Natural killer cell treated with Interleukin-12 subunit alpha and Interleukin-12 subunit beta and Interleukin-15 and Interleukin-18, amount 100 ng/mL, for 72 hours (primary cell): ENCODE measurements around the gene PEF1. TPM values are rescaled to one million over a fixed set of nuclear protein-coding genes. Genes with fewer than 3 reads are reported as not detected.

Experiments
- ATAC-seq, 2 donors: fragments of 150-1000 bp; cut with Tn5 transposase in 1 of 2; sonication (Bioruptor Pico), chemical (Tn5 transposase) in 1 of 2; 2 replicates each; pipeline ENCODE4 v1.10.0; 2021
- DNase-seq: peaks from one replicate; pipeline ENCODE4 v3.0.0; 2022; ENCODE audit warnings: low spot score
- H3K27ac Mint-ChIP-seq, 2 donors: 1 replicate in 1 of 2; 2 replicates in 1 of 2; pipeline ENCODE4 v1.8.0; 2022; ENCODE audit warnings: mixed read lengths in 2 of 2, mild to moderate bottlenecking in 1 of 2, moderate library complexity in 1 of 2
- H3K27me3 Mint-ChIP-seq, 2 donors: 1 replicate in 1 of 2; 2 replicates in 1 of 2; pipeline ENCODE4 v1.8.0; 2022; ENCODE audit warnings: mixed read lengths in 2 of 2
- H3K36me3 Mint-ChIP-seq: one replicate; pipeline ENCODE4 v1.8.0; 2022; ENCODE audit warnings: mixed read lengths
- H3K4me1 Mint-ChIP-seq, 2 donors: 1 replicate in 1 of 2; 2 replicates in 1 of 2; pipeline ENCODE4 v1.8.0; 2022; ENCODE audit warnings: low read depth in 2 of 2, mixed read lengths in 2 of 2, mild to moderate bottlenecking in 1 of 2
- H3K4me3 Mint-ChIP-seq: one replicate; pipeline ENCODE4 v1.8.0; 2022; ENCODE audit warnings: mixed read lengths
- H3K9me3 Mint-ChIP-seq: 2 replicates; pipeline ENCODE4 v1.8.0; 2022; ENCODE audit warnings: mixed read lengths
- total RNA-seq, 2 donors: library from RNA; stranded (reverse); gene quantifications; one replicate each; pipeline ENCODE4 v1.2.3, GENCODE V29; 2022

The PEF1 gene
- total RNA-seq, 2 donors from 2014 or later = 45.5 to 55.9 TPM

DNA sequence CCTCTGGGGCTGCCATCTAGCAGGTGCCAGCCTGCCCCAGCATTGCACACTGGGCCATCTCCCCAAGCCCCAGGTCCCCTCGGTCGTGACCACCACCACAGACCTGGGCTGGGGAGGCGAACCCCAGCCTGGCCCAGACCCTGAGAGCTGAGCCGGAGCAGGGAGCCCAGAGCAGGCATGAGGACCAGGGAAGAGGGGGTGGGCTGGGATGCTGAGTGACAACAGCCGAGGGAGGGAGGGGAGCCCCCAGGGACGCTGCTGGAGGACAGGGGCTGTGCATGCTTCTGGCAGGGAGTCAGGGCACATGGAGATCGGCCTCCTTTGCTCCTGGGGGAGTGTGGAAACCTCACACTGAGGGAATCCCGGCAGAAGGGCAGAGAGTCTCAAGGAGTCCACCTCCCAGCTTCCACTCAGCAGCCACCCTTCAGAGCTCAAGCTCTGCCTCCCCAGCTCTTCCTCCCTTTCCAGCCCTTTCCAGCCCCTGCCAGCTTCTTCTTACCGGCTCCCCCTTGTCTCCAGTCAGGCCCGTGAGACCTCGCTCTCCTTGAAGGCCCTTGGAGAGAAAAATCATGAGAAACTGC lies 23.7 kb upstream of the PEF1 start:
- H3K36me3 Mint-ChIP-seq = no peaks in the 10 kb centered on the region
- H3K27me3 Mint-ChIP-seq = peaks cover 20 to 23% of the 10 kb centered on the region in 2 donors
- H3K4me3 Mint-ChIP-seq = no peak overlapping the region
- DNase-seq (no peak), ATAC-seq (no peak)
- H3K9me3 Mint-ChIP-seq = no peaks in the 10 kb centered on the region
- H3K27ac Mint-ChIP-seq = no peak overlapping the region
- peaks cover 13 to 19% of the 10 kb centered on the region in 2 donors for H3K4me1 Mint-ChIP-seq

DNA sequence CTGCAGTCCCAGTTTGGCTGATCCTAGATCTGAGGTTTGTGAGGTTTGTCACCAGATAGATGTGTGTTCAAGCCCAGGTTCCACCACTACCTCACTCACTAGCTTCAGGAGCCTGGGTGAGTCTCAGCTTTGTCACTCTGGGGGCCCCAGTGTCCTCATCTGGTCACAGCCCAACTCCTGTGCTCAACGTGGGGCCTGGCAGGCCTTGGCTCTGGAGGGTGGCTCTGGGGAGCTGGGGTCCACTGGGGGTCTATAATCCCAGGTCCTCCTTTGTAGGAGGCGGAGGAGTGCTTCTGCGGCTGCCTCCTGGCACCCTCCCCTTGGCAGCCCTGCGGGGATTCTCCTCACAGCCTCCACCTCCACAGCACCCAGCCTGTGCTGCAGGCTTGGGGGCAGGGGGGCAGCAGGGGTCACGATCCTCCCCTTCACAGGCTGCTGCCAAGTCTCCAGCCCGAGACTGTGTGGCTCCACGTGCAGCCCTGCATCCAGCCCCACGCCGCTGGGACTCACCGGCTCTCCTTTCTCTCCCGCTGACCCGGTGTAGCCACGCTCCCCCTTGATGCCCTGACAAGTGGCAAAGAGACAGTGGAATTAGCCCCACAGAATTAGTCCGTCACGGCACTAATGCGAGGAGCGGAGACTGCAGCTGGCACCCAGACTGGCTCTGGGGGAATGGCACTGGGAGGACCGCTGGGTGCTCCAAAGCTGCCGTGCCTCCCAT lies 22.5 kb upstream of the PEF1 start:
- no peak for ATAC-seq
- no peak for DNase-seq
- H3K27ac Mint-ChIP-seq = peak overlapping the region in 1 of 2 donors; percentile 41
- peaks cover 20 to 26% of the 10 kb centered on the region in 2 donors for H3K27me3 Mint-ChIP-seq
- H3K4me3 Mint-ChIP-seq = no peak overlapping the region
- no peaks in the 10 kb centered on the region for H3K36me3 Mint-ChIP-seq
- H3K9me3 Mint-ChIP-seq = no peaks in the 10 kb centered on the region
- H3K4me1 Mint-ChIP-seq = peaks cover 13 to 22% of the 10 kb centered on the region in 2 donors

DNA sequence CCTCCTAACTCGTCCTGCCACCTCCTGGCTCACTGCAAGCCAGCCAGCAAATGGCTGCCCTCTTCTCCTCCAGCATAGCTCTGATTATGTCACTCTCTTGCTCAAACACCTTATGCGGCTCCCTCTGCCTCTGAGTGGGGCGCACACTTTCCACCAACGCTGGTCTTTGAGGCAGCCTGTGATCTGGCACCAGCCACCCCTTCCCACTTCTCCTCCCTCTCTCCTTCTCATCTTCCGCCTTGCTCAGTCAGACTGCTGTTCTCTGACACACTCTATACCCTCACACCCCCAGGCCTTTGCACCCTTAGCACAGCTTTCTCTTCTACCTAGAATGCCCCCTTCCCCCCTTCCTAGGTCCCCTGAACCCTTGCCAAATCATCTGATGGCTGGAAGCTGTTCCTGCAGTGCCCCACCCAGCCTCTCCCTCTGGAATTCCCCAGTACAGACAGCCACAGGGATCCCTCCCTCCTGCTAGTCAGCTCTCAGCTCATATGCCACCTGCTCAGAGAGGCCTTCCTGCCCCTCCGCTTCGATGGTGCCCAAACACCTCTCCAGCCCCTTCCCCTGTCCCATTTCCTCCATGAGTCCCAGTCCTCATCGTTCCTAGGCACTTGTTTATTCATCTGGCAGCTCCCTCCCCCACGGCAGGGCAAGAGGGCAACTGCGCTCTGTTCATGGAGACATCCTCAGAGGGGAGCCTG lies 21.7 kb upstream of the PEF1 start:
- peaks cover 13 to 22% of the 10 kb centered on the region in 2 donors for H3K4me1 Mint-ChIP-seq
- H3K27me3 Mint-ChIP-seq = peaks cover 20 to 23% of the 10 kb centered on the region in 2 donors
- ATAC-seq = no peak
- no peak for DNase-seq
- H3K9me3 Mint-ChIP-seq = no peaks in the 10 kb centered on the region
- H3K36me3 Mint-ChIP-seq = no peaks in the 10 kb centered on the region
- H3K4me3 Mint-ChIP-seq = no peak overlapping the region
- H3K27ac Mint-ChIP-seq = peak overlapping the region in 1 of 2 donors; percentile 41

DNA sequence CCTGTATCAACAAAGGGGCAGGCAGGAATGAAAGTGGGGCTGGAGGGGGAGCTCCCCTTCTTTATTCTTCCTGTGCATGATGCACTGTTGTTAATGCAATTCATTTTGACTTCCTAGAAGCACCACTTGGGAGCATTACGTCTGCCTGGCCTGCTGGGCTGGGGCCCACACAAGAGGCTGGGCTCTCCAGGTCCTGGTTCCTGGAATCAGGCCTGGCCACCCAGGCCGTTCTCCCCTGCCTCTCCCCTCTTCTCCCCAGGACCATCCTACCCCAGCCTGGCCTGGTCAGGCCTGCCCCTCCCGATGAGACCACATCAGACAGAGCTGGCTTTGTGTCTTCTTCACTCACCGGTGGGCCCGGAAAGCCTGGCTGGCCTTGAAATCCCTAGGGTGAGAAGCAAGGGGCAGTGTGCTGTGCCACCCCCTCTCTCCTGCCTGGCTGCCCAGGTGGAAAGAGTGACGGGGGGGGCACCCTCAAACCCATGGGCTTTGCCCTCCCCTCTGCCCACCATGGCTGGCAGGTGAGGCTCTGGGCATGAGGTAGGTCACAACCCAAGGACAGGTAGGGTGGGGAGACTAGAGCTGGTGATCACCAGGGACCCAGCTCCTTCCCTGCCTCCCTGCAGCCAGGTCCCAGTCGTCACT lies 20.7 kb upstream of the PEF1 start:
- Mint-ChIP-seq H3K27ac (no peak overlapping the region), H3K4me3 (no peak overlapping the region), H3K36me3 (no peaks in the 10 kb centered on the region), H3K27me3 (peaks cover 14 to 18% of the 10 kb centered on the region in 2 donors), H3K9me3 (no peaks in the 10 kb centered on the region), H3K4me1 (peaks cover 12 to 19% of the 10 kb centered on the region in 2 donors)
- no peak for DNase-seq
- no peak for ATAC-seq

DNA sequence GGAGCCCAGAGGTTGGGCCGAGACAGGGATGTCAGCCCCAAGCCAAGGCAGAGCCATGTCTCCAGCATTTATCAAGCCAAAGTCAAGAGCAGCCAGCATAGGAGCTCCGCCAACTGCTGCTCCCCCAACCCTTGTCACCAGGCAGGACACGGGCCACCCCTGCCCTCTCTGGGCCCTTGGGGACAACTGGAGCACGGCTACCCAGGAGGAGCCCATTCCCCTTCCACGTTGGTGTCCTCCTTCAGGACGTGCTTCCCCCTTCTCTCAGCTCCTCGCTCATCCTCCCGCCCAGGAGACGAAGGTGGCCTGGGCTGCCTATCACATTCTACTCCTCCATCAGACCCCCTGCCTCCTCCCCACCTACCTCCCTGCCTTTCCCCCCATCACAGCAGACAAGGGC lies 19.9 kb upstream of the PEF1 start:
- H3K27me3 Mint-ChIP-seq = peaks cover 6 to 13% of the 10 kb centered on the region in 2 donors
- H3K36me3 Mint-ChIP-seq = no peaks in the 10 kb centered on the region
- no peak overlapping the region for H3K4me3 Mint-ChIP-seq
- no peak overlapping the region for H3K27ac Mint-ChIP-seq
- ATAC-seq = no peak
- peaks cover 3 to 13% of the 10 kb centered on the region in 2 donors for H3K4me1 Mint-ChIP-seq
- H3K9me3 Mint-ChIP-seq = no peaks in the 10 kb centered on the region
- DNase-seq = no peak

DNA sequence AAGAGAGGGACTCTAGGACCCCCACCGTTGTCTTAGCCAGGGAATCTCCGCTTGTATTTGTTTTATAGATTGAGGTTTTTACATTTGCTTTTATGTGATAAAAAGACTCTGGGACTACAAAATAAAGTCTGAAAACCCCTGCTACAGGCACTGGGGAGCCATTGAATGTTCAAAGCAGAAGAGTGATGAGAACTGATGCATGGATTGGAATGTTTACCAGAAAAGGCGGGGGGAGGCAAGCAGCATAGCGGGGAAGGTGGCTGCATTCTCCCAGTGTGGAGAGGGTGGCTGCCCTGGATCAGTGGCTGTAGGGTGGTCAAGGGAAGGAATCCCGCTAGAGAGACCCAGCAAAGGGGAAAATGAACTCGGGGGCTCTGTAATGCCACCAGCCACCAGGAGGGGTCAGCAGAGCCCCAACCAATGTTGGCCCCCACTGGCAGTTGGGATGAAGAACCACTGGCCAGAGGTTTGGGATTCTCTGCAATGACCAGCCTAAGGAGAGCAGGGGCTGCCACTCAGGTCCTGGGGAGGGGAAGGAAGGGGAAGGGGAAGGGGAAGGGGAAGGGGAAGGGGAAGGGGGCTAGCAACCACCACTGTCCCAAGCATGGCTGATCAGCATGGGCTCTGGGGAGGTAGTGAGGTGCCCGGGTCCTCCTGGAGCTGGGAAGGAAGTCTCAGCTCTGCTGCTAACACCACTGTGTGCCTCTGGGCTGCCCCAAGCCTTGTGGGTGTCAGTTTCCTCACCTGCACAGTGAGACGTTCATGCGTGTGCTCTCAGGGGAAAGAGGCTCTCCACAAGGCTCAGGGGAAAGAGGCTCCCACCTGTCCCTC lies 19.2 kb upstream of the PEF1 start:
- Mint-ChIP-seq H3K27me3 (peaks cover 0 to 7% of the 10 kb centered on the region in 2 donors), H3K27ac (no peak overlapping the region), H3K4me1 (peaks cover 0 to 10% of the 10 kb centered on the region in 2 donors), H3K4me3 (no peak overlapping the region), H3K9me3 (no peaks in the 10 kb centered on the region), H3K36me3 (no peaks in the 10 kb centered on the region)
- peak; percentile 65 for DNase-seq
- ATAC-seq = peak in 1 of 2 donors; percentile 46

DNA sequence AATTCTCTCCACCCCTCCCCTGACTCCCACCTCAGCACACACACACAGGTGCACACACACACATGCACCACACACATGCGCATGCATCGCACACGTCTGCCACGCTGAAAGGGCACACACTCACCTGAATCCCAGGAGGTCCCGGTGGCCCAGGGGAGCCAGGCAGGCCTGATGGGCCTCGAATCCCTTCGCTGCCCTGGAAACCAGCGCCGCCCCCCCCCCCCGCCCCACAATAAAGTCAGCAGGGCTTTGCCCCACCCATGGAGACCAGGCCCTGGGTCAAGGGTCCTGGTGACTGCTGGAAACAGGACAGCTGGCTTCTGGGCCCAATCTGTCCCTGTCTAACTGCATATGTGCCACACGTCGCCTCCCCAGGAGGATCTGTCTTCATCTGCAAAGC lies 17.8 kb upstream of the PEF1 start:
- DNase-seq = no peak
- H3K9me3 Mint-ChIP-seq = no peaks in the 10 kb centered on the region
- H3K27me3 Mint-ChIP-seq = peaks cover 0 to 9% of the 10 kb centered on the region in 2 donors
- H3K27ac Mint-ChIP-seq = no peak overlapping the region
- H3K4me3 Mint-ChIP-seq = no peak overlapping the region
- H3K4me1 Mint-ChIP-seq = peaks cover 0 to 10% of the 10 kb centered on the region in 2 donors
- no peaks in the 10 kb centered on the region for H3K36me3 Mint-ChIP-seq
- no peak for ATAC-seq

DNA sequence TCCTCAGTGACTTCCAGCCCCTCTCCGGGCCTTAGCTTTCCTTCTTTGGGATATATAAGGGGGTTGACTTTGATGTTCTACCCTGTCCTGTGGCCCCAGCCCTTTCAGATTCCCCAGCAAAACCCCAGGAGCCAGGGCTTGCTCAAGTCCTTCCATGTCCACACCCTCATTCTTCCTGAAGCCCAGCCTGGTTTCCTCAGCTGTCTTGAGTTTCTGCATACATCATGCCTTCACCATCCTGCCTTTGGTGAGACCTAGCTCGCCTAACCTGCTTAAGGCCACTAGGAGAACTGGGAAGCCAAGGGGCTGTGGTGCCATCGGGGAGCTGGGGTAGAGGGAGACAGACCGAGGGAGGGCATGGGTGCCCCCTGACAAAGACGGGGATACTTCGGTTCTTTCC lies 17.2 kb upstream of the PEF1 start:
- H3K9me3 Mint-ChIP-seq = no peaks in the 10 kb centered on the region
- peaks cover 0 to 9% of the 10 kb centered on the region in 2 donors for H3K27me3 Mint-ChIP-seq
- no peak overlapping the region for H3K4me3 Mint-ChIP-seq
- H3K27ac Mint-ChIP-seq = no peak overlapping the region
- no peak for ATAC-seq
- DNase-seq = no peak
- H3K4me1 Mint-ChIP-seq = peaks cover 0 to 10% of the 10 kb centered on the region in 2 donors
- H3K36me3 Mint-ChIP-seq = no peaks in the 10 kb centered on the region

DNA sequence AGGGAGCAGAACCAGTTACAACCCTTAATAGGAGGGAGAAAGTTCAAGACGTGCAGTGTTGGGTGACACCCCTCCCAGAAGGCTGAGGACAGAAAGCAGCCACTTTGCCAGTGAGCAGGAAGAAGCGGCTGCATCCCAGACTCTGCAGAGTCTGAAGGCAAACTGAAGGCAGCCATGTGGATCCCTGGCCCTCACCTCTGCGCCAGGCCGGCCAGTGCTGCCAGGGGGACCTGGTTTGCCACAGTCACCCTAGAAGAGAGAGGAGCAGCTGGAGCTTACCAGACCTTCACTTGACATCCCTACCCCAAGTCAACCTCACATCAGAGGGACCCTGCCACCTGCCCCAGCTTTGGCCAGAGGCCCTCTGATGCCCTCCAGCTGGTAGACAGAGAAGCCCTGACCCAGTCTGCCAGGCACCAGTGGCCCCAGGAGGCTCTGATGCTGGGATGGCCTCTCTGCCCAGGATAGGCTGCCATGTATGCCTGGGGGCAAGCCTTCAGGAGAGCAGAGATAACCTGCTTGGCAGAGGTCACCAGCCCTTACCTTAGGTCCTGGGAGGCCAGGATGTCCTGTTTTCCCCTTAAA lies 16.3 kb upstream of the PEF1 start:
- peaks cover 0 to 7% of the 10 kb centered on the region in 2 donors for H3K4me1 Mint-ChIP-seq
- H3K36me3 Mint-ChIP-seq = no peaks in the 10 kb centered on the region
- no peaks in the 10 kb centered on the region for H3K9me3 Mint-ChIP-seq
- no peak for ATAC-seq
- no peak overlapping the region for H3K4me3 Mint-ChIP-seq
- peaks cover 0 to 9% of the 10 kb centered on the region in 2 donors for H3K27me3 Mint-ChIP-seq
- H3K27ac Mint-ChIP-seq = no peak overlapping the region
- DNase-seq = no peak

DNA sequence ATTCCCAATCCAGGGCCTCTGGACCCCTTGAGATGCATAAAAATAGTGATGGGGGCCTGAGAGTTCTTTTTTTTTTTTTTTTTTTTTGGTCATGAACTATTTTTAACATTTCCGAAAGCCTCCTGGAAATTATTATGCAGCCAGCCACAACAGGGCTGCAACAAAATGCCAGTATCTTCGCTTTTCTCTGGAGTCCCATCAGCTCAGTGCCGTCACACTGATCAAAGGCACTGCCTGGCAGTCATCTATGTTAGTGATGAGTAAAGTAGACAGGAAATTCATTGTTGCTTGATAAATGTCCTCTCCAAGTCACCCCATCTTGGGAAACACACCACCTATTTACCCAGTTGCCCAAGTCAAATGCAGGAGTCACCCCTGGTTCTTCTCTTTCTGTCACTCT lies 15.2 kb upstream of the PEF1 start:
- Mint-ChIP-seq H3K27me3 (peaks cover 0 to 12% of the 10 kb centered on the region in 2 donors), H3K27ac (no peak overlapping the region), H3K9me3 (no peaks in the 10 kb centered on the region), H3K4me1 (peaks cover 0 to 7% of the 10 kb centered on the region in 2 donors), H3K36me3 (no peaks in the 10 kb centered on the region), H3K4me3 (no peak overlapping the region)
- ATAC-seq (no peak), DNase-seq (no peak)

DNA sequence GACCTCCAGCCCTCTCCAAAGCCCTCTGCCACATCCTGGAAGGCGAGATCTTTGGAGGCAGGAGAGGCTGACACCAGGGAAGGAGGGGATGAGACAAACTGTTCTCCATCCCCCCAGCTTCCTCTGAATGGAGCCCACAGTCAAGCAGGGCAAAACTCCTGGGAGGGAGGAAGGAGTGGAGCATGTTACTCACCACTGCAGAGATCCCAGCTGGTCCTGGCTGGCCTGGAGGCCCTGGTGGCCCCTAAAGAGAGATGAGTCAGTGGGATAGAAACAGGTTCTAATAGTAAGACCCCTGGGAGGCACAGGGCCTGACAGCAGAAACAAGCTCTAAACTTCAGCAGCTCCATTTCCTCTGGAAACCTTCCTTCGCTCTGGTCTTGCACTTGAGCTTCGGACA lies 14.0 kb upstream of the PEF1 start:
- Mint-ChIP-seq H3K4me1 (peaks cover 0 to 4% of the 10 kb centered on the region in 2 donors), H3K27me3 (peaks cover 0 to 12% of the 10 kb centered on the region in 2 donors), H3K4me3 (no peak overlapping the region), H3K27ac (no peak overlapping the region), H3K36me3 (no peaks in the 10 kb centered on the region), H3K9me3 (no peaks in the 10 kb centered on the region)
- no peak for DNase-seq
- no peak for ATAC-seq

DNA sequence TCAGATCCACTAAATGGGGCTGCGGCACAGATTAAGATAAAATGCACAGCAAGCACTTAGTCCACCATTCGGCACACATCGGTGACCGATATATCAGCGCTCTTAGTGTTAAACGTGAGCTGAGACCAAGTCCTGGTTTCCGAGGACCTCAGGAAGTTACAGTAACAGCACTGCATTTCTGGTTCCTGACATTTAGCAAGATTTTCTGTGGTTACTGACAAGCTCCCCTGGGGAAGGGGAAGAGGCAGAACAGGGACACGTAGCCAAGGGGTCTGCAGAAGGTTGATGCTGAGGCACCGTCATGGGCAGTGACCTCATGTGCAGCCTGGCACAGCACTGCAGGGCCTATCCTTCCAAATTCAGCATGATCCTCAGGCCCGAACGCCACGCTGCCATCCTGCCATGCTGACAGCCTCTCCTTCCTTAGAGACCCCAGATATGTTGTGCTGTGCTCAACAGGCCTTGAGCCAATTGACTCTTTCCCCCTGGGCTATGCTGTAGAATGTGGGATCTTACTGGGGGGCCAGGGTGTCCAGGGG lies 13.4 kb upstream of the PEF1 start:
- H3K4me1 Mint-ChIP-seq = peaks cover 0 to 2% of the 10 kb centered on the region in 2 donors
- no peak for ATAC-seq
- H3K9me3 Mint-ChIP-seq = no peaks in the 10 kb centered on the region
- no peak for DNase-seq
- H3K27ac Mint-ChIP-seq = no peak overlapping the region
- no peaks in the 10 kb centered on the region for H3K36me3 Mint-ChIP-seq
- H3K27me3 Mint-ChIP-seq = peaks cover 0 to 9% of the 10 kb centered on the region in 2 donors
- no peak overlapping the region for H3K4me3 Mint-ChIP-seq
